WERI-Rb-1 (cell line): ENCODE data around the gene ANKRD1.

Source experiments
- DNase-seq: peaks from one replicate; pipeline ENCODE4 v3.0.0-alpha.2; 2020
- H3K27ac ChIP-seq: fragments of 250-450 bp; sonication (Bioruptor Pico); 2 replicates; pipeline ENCODE4 v1.5.1; 2020; ENCODE audit warnings: mild to moderate bottlenecking, moderate library complexity
- H3K27me3 ChIP-seq: fragments of 250-450 bp; sonication (Bioruptor Pico); 2 replicates; pipeline ENCODE4 v1.5.1; 2021; ENCODE audit warnings: mild to moderate bottlenecking, low read depth, moderate library complexity; ENCODE audit not compliant: insufficient read depth, severe bottlenecking
- H3K36me3 ChIP-seq: fragments of 250-450 bp; sonication (Bioruptor Pico); 2 replicates; pipeline ENCODE4 v1.5.1; 2020; ENCODE audit warnings: mild to moderate bottlenecking, moderate library complexity
- H3K4me3 ChIP-seq: 2 replicates; pipeline ENCODE4 v1.5.1; 2011; ENCODE audit warnings: low read depth, mild to moderate bottlenecking, control low read depth, low read length
- H3K9me3 ChIP-seq: fragments of 250-450 bp; sonication (Bioruptor Pico); 2 replicates; pipeline ENCODE4 v1.5.1; 2021; ENCODE audit warnings: mild to moderate bottlenecking, moderate library complexity; ENCODE audit not compliant: severe bottlenecking
- TF ChIP-seq, protein P1 (sequence below): IDR thresholded peaks from 2 replicates; pipeline ENCODE4 v1.5.1; 2011; ENCODE audit warnings: low read depth, mild to moderate bottlenecking, control low read depth, inconsistent platforms, low read length

Gene ANKRD1

DNA sequence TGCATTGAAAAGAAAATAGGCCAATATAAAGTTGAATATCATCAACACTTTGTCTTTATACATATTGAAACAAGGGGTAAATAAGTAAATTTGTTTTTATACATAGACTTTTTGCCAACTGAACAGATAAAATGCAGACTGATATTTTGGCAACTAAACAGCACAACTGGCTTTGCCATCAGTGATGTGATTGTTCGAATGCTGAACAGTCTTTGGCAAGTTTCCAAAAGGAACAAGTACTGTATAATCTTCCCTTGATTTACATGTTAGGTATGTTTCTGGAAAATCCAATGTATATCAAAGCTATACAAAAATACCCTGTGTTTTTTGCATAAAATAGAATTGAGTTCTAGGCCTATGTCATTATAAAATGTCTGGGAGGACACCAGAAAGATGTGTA is 18.2 kb upstream of the ANKRD1 start:
- Histone ChIP-seq H3K27ac (no peak overlapping the region), H3K36me3 (no peaks in the 10 kb centered on the region), H3K9me3 (no peaks in the 10 kb centered on the region), H3K27me3 (no peaks in the 10 kb centered on the region), H3K4me3 (no peak overlapping the region)
- no peak for DNase-seq
- TF ChIP-seq, protein P1, sequence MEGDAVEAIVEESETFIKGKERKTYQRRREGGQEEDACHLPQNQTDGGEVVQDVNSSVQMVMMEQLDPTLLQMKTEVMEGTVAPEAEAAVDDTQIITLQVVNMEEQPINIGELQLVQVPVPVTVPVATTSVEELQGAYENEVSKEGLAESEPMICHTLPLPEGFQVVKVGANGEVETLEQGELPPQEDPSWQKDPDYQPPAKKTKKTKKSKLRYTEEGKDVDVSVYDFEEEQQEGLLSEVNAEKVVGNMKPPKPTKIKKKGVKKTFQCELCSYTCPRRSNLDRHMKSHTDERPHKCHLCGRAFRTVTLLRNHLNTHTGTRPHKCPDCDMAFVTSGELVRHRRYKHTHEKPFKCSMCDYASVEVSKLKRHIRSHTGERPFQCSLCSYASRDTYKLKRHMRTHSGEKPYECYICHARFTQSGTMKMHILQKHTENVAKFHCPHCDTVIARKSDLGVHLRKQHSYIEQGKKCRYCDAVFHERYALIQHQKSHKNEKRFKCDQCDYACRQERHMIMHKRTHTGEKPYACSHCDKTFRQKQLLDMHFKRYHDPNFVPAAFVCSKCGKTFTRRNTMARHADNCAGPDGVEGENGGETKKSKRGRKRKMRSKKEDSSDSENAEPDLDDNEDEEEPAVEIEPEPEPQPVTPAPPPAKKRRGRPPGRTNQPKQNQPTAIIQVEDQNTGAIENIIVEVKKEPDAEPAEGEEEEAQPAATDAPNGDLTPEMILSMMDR = no peak

- Histone ChIP-seq H3K27ac (no peak overlapping the region), H3K36me3 (no peaks in the 10 kb centered on the region), H3K9me3 (no peaks in the 10 kb centered on the region), H3K4me3 (no peak overlapping the region), H3K27me3 (no peaks in the 10 kb centered on the region)
- DNase-seq = peak; percentile 32
- TF ChIP-seq, protein P1 = no peak
These were observed 16.9 kb upstream of the ANKRD1 start for GRCh38 chr10:90937645-90938258.

- TF ChIP-seq, protein P1 = no peak
- no peak overlapping the region for H3K27ac ChIP-seq
These were observed 15.4 kb upstream of the ANKRD1 start for GRCh38 chr10:90936276-90936659.

GRCh38 chr10:90935581-90936275 is 14.8 kb upstream of the ANKRD1 start:
- DNase-seq = no peak
- no peak overlapping the region for H3K27ac ChIP-seq
- no peaks in the 10 kb centered on the region for H3K9me3 ChIP-seq
- no peaks in the 10 kb centered on the region for H3K36me3 ChIP-seq
- TF ChIP-seq, protein P1 = no peak
- H3K4me3 ChIP-seq = no peak overlapping the region
- no peaks in the 10 kb centered on the region for H3K27me3 ChIP-seq

More at GRCh38 chr10:90936276-90936659, 15.4 kb upstream of the ANKRD1 start:
- no peak overlapping the region for H3K4me3 ChIP-seq
- no peak for DNase-seq
- H3K9me3 ChIP-seq = no peaks in the 10 kb centered on the region
- no peaks in the 10 kb centered on the region for H3K36me3 ChIP-seq
- H3K27me3 ChIP-seq = no peaks in the 10 kb centered on the region

DNA sequence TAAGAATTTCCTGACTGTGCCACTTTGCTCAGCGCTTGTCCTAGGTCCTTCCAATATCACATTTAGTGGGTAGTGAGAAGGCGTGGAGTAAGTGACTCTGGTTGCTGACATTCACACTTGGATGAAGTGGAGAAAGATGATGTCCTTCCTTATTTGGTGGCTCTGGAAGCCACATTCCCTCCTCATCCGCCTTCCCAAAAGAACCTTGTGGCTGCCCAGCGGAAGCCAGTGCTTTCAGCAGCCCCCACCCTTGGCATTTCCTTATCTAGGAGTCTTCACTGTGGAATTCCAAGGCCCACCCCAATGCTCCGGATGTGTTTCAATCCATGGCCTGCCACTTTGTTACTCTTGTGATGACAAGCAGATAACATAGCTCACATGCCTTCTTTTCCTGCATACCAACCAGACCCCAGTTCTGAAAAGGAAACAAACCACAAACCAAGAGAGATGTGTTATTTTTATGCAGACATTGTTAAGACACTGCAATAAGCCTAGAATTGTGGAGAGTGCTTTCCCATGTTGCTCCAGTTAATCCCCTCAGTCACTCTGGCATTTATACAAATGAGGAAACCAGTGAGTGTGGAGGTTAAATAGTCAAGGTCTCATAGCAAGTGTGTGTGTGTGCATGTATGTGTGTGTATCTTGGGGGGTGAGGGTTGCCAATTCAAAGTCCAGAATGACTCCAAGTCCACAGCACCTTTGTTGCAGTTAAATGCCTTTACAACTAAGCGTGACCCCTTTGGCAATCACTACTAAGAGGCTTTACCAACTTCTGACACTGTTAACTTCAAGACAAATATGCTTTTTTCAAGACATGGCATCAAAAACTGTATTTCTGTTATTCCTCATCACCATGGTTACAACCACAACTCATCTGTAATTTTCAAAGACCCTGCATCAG is 10.3 kb upstream of the ANKRD1 start:
- TF ChIP-seq, protein P1 = no peak
- H3K4me3 ChIP-seq = no peak overlapping the region
- no peaks in the 10 kb centered on the region for H3K36me3 ChIP-seq
- H3K27me3 ChIP-seq = no peaks in the 10 kb centered on the region
- DNase-seq = no peak
- no peak overlapping the region for H3K27ac ChIP-seq
- no peaks in the 10 kb centered on the region for H3K9me3 ChIP-seq
